ENCODE data around the gene SCTR.

Gene SCTR

GRCh38 chr2:119421741-119422140 is 102.5 kb downstream of the SCTR start:
- H3K36me3 ChIP-seq (ENCODE audit: control insufficient read depth, insufficient read depth, low read length), result no peaks in the 10 kb centered on the region
- peaks cover 13% of the 10 kb centered on the region for H3K9me3 ChIP-seq (ENCODE audit: control insufficient read depth, insufficient read depth, low read length)
- H3K4me1 ChIP-seq (ENCODE audit: control insufficient read depth, insufficient read depth, low read length), result no peaks in the 10 kb centered on the region
- no peak overlapping the region for H3K9ac ChIP-seq (ENCODE audit: low read depth, low read length)
- no peak overlapping the region for H3K4me3 ChIP-seq (ENCODE audit: low read depth, low read length)
- no peaks in the 10 kb centered on the region for H3K27me3 ChIP-seq (ENCODE audit: control insufficient read depth, insufficient read depth, low read length)

GRCh38 chr2:119421304-119421703 is 103.0 kb downstream of the SCTR start:
- H3K9ac ChIP-seq (ENCODE audit: low read depth, low read length), result no peak overlapping the region
- no peaks in the 10 kb centered on the region for H3K4me1 ChIP-seq (ENCODE audit: control insufficient read depth, insufficient read depth, low read length)
- no peak overlapping the region for H3K4me3 ChIP-seq (ENCODE audit: low read depth, low read length)
- H3K27me3 ChIP-seq (ENCODE audit: control insufficient read depth, insufficient read depth, low read length), result no peaks in the 10 kb centered on the region
- no peaks in the 10 kb centered on the region for H3K36me3 ChIP-seq (ENCODE audit: control insufficient read depth, insufficient read depth, low read length)
- peaks cover 13% of the 10 kb centered on the region for H3K9me3 ChIP-seq (ENCODE audit: control insufficient read depth, insufficient read depth, low read length)

GRCh38 chr2:119419803-119420508 is 104.3 kb downstream of the SCTR start:
- Histone ChIP-seq H3K4me3 (ENCODE audit: low read depth, low read length) (no peak overlapping the region), H3K27me3 (ENCODE audit: control insufficient read depth, insufficient read depth, low read length) (no peaks in the 10 kb centered on the region), H3K4me1 (ENCODE audit: control insufficient read depth, insufficient read depth, low read length) (no peaks in the 10 kb centered on the region), H3K9ac (ENCODE audit: low read depth, low read length) (no peak overlapping the region), H3K9me3 (ENCODE audit: control insufficient read depth, insufficient read depth, low read length) (peaks cover 13% of the 10 kb centered on the region), H3K36me3 (ENCODE audit: control insufficient read depth, insufficient read depth, low read length) (no peaks in the 10 kb centered on the region)

GRCh38 chr2:119419065-119419464 is 105.2 kb downstream of the SCTR start:
- Histone ChIP-seq H3K4me3 (ENCODE audit: low read depth, low read length) (no peak overlapping the region), H3K36me3 (ENCODE audit: control insufficient read depth, insufficient read depth, low read length) (no peaks in the 10 kb centered on the region), H3K9me3 (ENCODE audit: control insufficient read depth, insufficient read depth, low read length) (peaks cover 13% of the 10 kb centered on the region), H3K27me3 (ENCODE audit: control insufficient read depth, insufficient read depth, low read length) (no peaks in the 10 kb centered on the region), H3K4me1 (ENCODE audit: control insufficient read depth, insufficient read depth, low read length) (no peaks in the 10 kb centered on the region), H3K9ac (ENCODE audit: low read depth, low read length) (no peak overlapping the region)

- no peak overlapping the region for H3K9ac ChIP-seq (ENCODE audit: low read depth, low read length)
Observed at GRCh38 chr2:119417908-119418307, 106.4 kb downstream of the SCTR start.

GRCh38 chr2:119416299-119416923 is 107.9 kb downstream of the SCTR start:
- no peak overlapping the region for H3K9ac ChIP-seq (ENCODE audit: low read depth, low read length)
- H3K4me1 ChIP-seq (ENCODE audit: control insufficient read depth, insufficient read depth, low read length), result no peaks in the 10 kb centered on the region
- H3K9me3 ChIP-seq (ENCODE audit: control insufficient read depth, insufficient read depth, low read length), result peaks cover 9% of the 10 kb centered on the region
- H3K4me3 ChIP-seq (ENCODE audit: low read depth, low read length), result no peak overlapping the region
- H3K27me3 ChIP-seq (ENCODE audit: control insufficient read depth, insufficient read depth, low read length), result no peaks in the 10 kb centered on the region
- H3K36me3 ChIP-seq (ENCODE audit: control insufficient read depth, insufficient read depth, low read length), result no peaks in the 10 kb centered on the region

More at GRCh38 chr2:119417908-119418307, 106.4 kb downstream of the SCTR start:
- Histone ChIP-seq H3K4me1 (ENCODE audit: control insufficient read depth, insufficient read depth, low read length) (no peaks in the 10 kb centered on the region), H3K4me3 (ENCODE audit: low read depth, low read length) (no peak overlapping the region), H3K27me3 (ENCODE audit: control insufficient read depth, insufficient read depth, low read length) (no peaks in the 10 kb centered on the region), H3K36me3 (ENCODE audit: control insufficient read depth, insufficient read depth, low read length) (no peaks in the 10 kb centered on the region), H3K9me3 (ENCODE audit: control insufficient read depth, insufficient read depth, low read length) (peaks cover 13% of the 10 kb centered on the region)

GRCh38 chr2:119415630-119416029 is 108.7 kb downstream of the SCTR start:
- H3K9ac ChIP-seq (ENCODE audit: low read depth, low read length), result no peak overlapping the region
- H3K4me1 ChIP-seq (ENCODE audit: control insufficient read depth, insufficient read depth, low read length), result no peaks in the 10 kb centered on the region
- no peaks in the 10 kb centered on the region for H3K36me3 ChIP-seq (ENCODE audit: control insufficient read depth, insufficient read depth, low read length)
- peaks cover 1% of the 10 kb centered on the region for H3K9me3 ChIP-seq (ENCODE audit: control insufficient read depth, insufficient read depth, low read length)
- H3K4me3 ChIP-seq (ENCODE audit: low read depth, low read length), result no peak overlapping the region
- no peaks in the 10 kb centered on the region for H3K27me3 ChIP-seq (ENCODE audit: control insufficient read depth, insufficient read depth, low read length)

- Histone ChIP-seq H3K9ac (ENCODE audit: low read depth, low read length) (no peak overlapping the region), H3K27me3 (ENCODE audit: control insufficient read depth, insufficient read depth, low read length) (no peaks in the 10 kb centered on the region), H3K4me3 (ENCODE audit: low read depth, low read length) (no peak overlapping the region), H3K4me1 (ENCODE audit: control insufficient read depth, insufficient read depth, low read length) (no peaks in the 10 kb centered on the region), H3K36me3 (ENCODE audit: control insufficient read depth, insufficient read depth, low read length) (no peaks in the 10 kb centered on the region), H3K9me3 (ENCODE audit: control insufficient read depth, insufficient read depth, low read length) (no peaks in the 10 kb centered on the region)
Observed at GRCh38 chr2:119414894-119415293, 109.4 kb downstream of the SCTR start.

GRCh38 chr2:119409506-119409905 is 114.8 kb downstream of the SCTR start:
- H3K4me1 ChIP-seq (ENCODE audit: control insufficient read depth, insufficient read depth, low read length), result peaks cover 2% of the 10 kb centered on the region
- H3K9me3 ChIP-seq (ENCODE audit: control insufficient read depth, insufficient read depth, low read length), result no peaks in the 10 kb centered on the region
- H3K36me3 ChIP-seq (ENCODE audit: control insufficient read depth, insufficient read depth, low read length), result no peaks in the 10 kb centered on the region
- no peak overlapping the region for H3K4me3 ChIP-seq (ENCODE audit: low read depth, low read length)
- no peak overlapping the region for H3K9ac ChIP-seq (ENCODE audit: low read depth, low read length)
- no peaks in the 10 kb centered on the region for H3K27me3 ChIP-seq (ENCODE audit: control insufficient read depth, insufficient read depth, low read length)

GRCh38 chr2:119408221-119408619 is 116.1 kb downstream of the SCTR start:
- Histone ChIP-seq H3K4me1 (ENCODE audit: control insufficient read depth, insufficient read depth, low read length) (peaks cover 2% of the 10 kb centered on the region), H3K36me3 (ENCODE audit: control insufficient read depth, insufficient read depth, low read length) (no peaks in the 10 kb centered on the region), H3K4me3 (ENCODE audit: low read depth, low read length) (no peak overlapping the region), H3K9me3 (ENCODE audit: control insufficient read depth, insufficient read depth, low read length) (no peaks in the 10 kb centered on the region), H3K9ac (ENCODE audit: low read depth, low read length) (no peak overlapping the region), H3K27me3 (ENCODE audit: control insufficient read depth, insufficient read depth, low read length) (no peaks in the 10 kb centered on the region)

GRCh38 chr2:119407430-119408220 is 116.7 kb downstream of the SCTR start:
- H3K4me3 ChIP-seq (ENCODE audit: low read depth, low read length), result no peak overlapping the region

More at GRCh38 chr2:119407430-119408220, 116.7 kb downstream of the SCTR start:
- Histone ChIP-seq H3K9me3 (ENCODE audit: control insufficient read depth, insufficient read depth, low read length) (no peaks in the 10 kb centered on the region), H3K9ac (ENCODE audit: low read depth, low read length) (no peak overlapping the region), H3K4me1 (ENCODE audit: control insufficient read depth, insufficient read depth, low read length) (peaks cover 2% of the 10 kb centered on the region), H3K27me3 (ENCODE audit: control insufficient read depth, insufficient read depth, low read length) (no peaks in the 10 kb centered on the region), H3K36me3 (ENCODE audit: control insufficient read depth, insufficient read depth, low read length) (no peaks in the 10 kb centered on the region)

Data from iPS-15b (cell line).